IMR-90 (cell line): ENCODE results near the gene PDF. TPM values are rescaled to one million over a fixed set of nuclear protein-coding genes. Genes with fewer than 3 reads are reported as not detected.

Experiments used
- ATAC-seq: fragments of 200-7000 bp; cut with Tn5 transposase; 2 replicates; pipeline ENCODE4 v1.9.1; 2020; ENCODE audit warnings: low read depth, mild to moderate bottlenecking, moderate library complexity
- BruUV-seq: library from RNA; stranded (reverse); fragments of 400-500 nt; replicated peaks from 2 replicates; lab custom pipeline; 2021; lab: Mats Ljungman, UMichigan
- CTCF ChIA-PET: fragments of 300-600 bp; formaldehyde crosslinking; extraction: SDS; loops from one replicate; lab custom pipeline; 2021; ENCODE audit warnings: antibody characterized with exemption; lab: Yijun Ruan, JAX
- POLR2A ChIA-PET: fragments of 300-600 bp; sonication (Branson Sonifier 250); formaldehyde crosslinking; loops from one replicate; lab custom pipeline; 2022; ENCODE audit warnings: antibody characterized with exemption; ENCODE audit not compliant: unreplicated experiment; lab: Charles Lee
- DNase-seq: peaks from one replicate; pipeline ENCODE4 v3.0.0; 2013
- H2AFZ ChIP-seq: replicated peaks from 2 replicates; pipeline ENCODE3; 2013; ENCODE audit warnings: low read length, mild to moderate bottlenecking; ENCODE audit not compliant: poor library complexity
- H2AK5ac ChIP-seq: 2 replicates; pipeline ENCODE4 v1.6.1; 2013; ENCODE audit warnings: low read depth, low read length, inconsistent platforms
- H2AK9ac ChIP-seq: replicated peaks from 2 replicates; pipeline ENCODE3; 2013; ENCODE audit warnings: mild to moderate bottlenecking, low read depth, low read length, moderate library complexity; ENCODE audit not compliant: poor library complexity
- H2BK120ac ChIP-seq: 2 replicates; pipeline ENCODE4 v1.6.1; 2013; ENCODE audit warnings: low read depth, low read length, inconsistent platforms
- H2BK15ac ChIP-seq: 3 replicates; pipeline ENCODE4 v1.6.1; 2013; ENCODE audit warnings: low read depth, low read length, inconsistent platforms
- H2BK20ac ChIP-seq: 2 replicates; pipeline ENCODE4 v1.6.1; 2013; ENCODE audit warnings: low read depth, mild to moderate bottlenecking, inconsistent platforms, low read length, moderate library complexity
- H2BK5ac ChIP-seq: 2 replicates; pipeline ENCODE4 v1.6.1; 2013; ENCODE audit warnings: mild to moderate bottlenecking, low read depth, low read length, inconsistent platforms; ENCODE audit not compliant: poor library complexity, severe bottlenecking
- H3K14ac ChIP-seq: replicated peaks from 2 replicates; pipeline ENCODE4 v1.6.1; 2013; ENCODE audit warnings: low read depth, low read length, inconsistent platforms
- H3K18ac ChIP-seq: 2 replicates; pipeline ENCODE4 v1.6.1; 2013; ENCODE audit warnings: low read depth, low read length, control low read depth
- H3K23ac ChIP-seq: 2 replicates; pipeline ENCODE4 v1.6.1; 2013; ENCODE audit warnings: low read depth, low read length, inconsistent platforms
- H3K27ac ChIP-seq: 2 replicates; pipeline ENCODE4 v1.5.1; 2013; ENCODE audit warnings: mild to moderate bottlenecking, control low read depth, low read length; ENCODE audit not compliant: insufficient read depth
- H3K27me3 ChIP-seq: 2 replicates; pipeline ENCODE4 v1.6.1; 2013; ENCODE audit warnings: low read length; ENCODE audit not compliant: control insufficient read depth, insufficient read depth
- H3K36me3 ChIP-seq: 2 replicates; pipeline ENCODE4 v1.6.1; 2013; ENCODE audit warnings: low read length, mixed read lengths; ENCODE audit not compliant: control insufficient read depth, insufficient read depth
- H3K4ac ChIP-seq: 2 replicates; pipeline ENCODE4 v1.6.1; 2013; ENCODE audit warnings: low read depth, low read length, inconsistent platforms
- H3K4me1 ChIP-seq: 2 replicates; pipeline ENCODE4 v1.6.1; 2013; ENCODE audit warnings: low read length, mixed read lengths; ENCODE audit not compliant: control insufficient read depth, insufficient read depth
- H3K4me2 ChIP-seq: 2 replicates; pipeline ENCODE4 v1.6.1; 2013; ENCODE audit warnings: low read depth, mild to moderate bottlenecking, control low read depth, low read length, moderate library complexity
- H3K4me3 ChIP-seq: 2 replicates; pipeline ENCODE4 v1.5.1; 2013; ENCODE audit warnings: low read depth, mild to moderate bottlenecking, control low read depth, low read length, moderate library complexity; ENCODE audit not compliant: insufficient read depth
- H3K56ac ChIP-seq: 2 replicates; pipeline ENCODE4 v1.6.1; 2013; ENCODE audit warnings: low read length, inconsistent platforms; ENCODE audit not compliant: insufficient read depth; ENCODE audit errors: extremely low read depth
- H3K79me1 ChIP-seq, 2 experiments: 2 replicates each; pipeline ENCODE4 v1.6.1; 2013; ENCODE audit warnings: low read length in 2 of 2, inconsistent platforms in 1 of 2, low read depth in 1 of 2
- H3K9ac ChIP-seq: 2 replicates; pipeline ENCODE4 v1.6.1; 2013; ENCODE audit warnings: low read depth, low read length, control low read depth
- H3K9me1 ChIP-seq: 2 replicates; pipeline ENCODE4 v1.6.1; 2013; ENCODE audit warnings: low read length, inconsistent platforms; ENCODE audit not compliant: insufficient read depth
- H3K9me3 ChIP-seq: 2 replicates; pipeline ENCODE4 v1.6.1; 2013; ENCODE audit warnings: low read length; ENCODE audit not compliant: control insufficient read depth, insufficient read depth
- H4K20me1 ChIP-seq: 2 replicates; pipeline ENCODE4 v1.6.1; 2013; ENCODE audit warnings: low read length, inconsistent platforms; ENCODE audit not compliant: insufficient read depth
- H4K5ac ChIP-seq: 2 replicates; pipeline ENCODE4 v1.6.1; 2013; ENCODE audit warnings: mild to moderate bottlenecking, low read depth, low read length, control low read depth
- H4K8ac ChIP-seq, 2 experiments: 2 replicates each; pipeline ENCODE4 v1.6.1; 2013; ENCODE audit warnings: low read depth in 2 of 2, low read length in 2 of 2, control low read depth in 1 of 2, inconsistent platforms in 1 of 2
- H4K91ac ChIP-seq: 2 replicates; pipeline ENCODE4 v1.6.1; 2013; ENCODE audit warnings: low read depth, low read length, inconsistent platforms; ENCODE audit not compliant: insufficient read depth
- BHLHE40 ChIP-seq: fragments of 150-350 bp; IDR thresholded peaks from 2 replicates; pipeline ENCODE4 v1.6.1; 2016; ENCODE audit warnings: mild to moderate bottlenecking, low read depth, low read length
- CEBPB ChIP-seq: IDR thresholded peaks from 2 replicates; pipeline ENCODE4 v1.6.1; 2012; ENCODE audit warnings: low read depth, low read length, improper control_type of control experiment
- CHD1 ChIP-seq: IDR thresholded peaks from 2 replicates; pipeline ENCODE4 v1.6.1; 2012; ENCODE audit warnings: low read depth, low read length, improper control_type of control experiment
- CTCF ChIP-seq: conservative IDR thresholded peaks from 2 replicates; pipeline ENCODE4 v1.5.1; 2012; ENCODE audit warnings: mild to moderate bottlenecking, low read depth, low read length, improper control_type of control experiment
- ELK1 ChIP-seq: fragments of 150-350 bp; IDR thresholded peaks from 2 replicates; pipeline ENCODE4 v1.6.1; 2016; ENCODE audit warnings: low read depth, mild to moderate bottlenecking, low read length, moderate library complexity, borderline replicate concordance
- FOS ChIP-seq: fragments of 150-350 bp; IDR thresholded peaks from 2 replicates; pipeline ENCODE4 v1.6.1; 2016; ENCODE audit warnings: low read depth, low read length
- MAFK ChIP-seq: IDR thresholded peaks from 2 replicates; pipeline ENCODE4 v1.6.1; 2012; ENCODE audit warnings: low read depth, low read length, improper control_type of control experiment
- MAZ ChIP-seq: IDR thresholded peaks from 2 replicates; pipeline ENCODE4 v1.6.1; 2012; ENCODE audit warnings: low read depth, mild to moderate bottlenecking, low read length, improper control_type of control experiment, moderate library complexity, borderline replicate concordance
- MXI1 ChIP-seq: IDR thresholded peaks from 2 replicates; pipeline ENCODE4 v1.6.1; 2012; ENCODE audit warnings: low read depth, mild to moderate bottlenecking, low read length, moderate library complexity, borderline replicate concordance
- NFE2L2 ChIP-seq: fragments of 150-350 bp; IDR thresholded peaks from 2 replicates; pipeline ENCODE4 v1.6.1; 2016; ENCODE audit warnings: low read depth, mild to moderate bottlenecking, low read length
- POLR2A ChIP-seq: IDR thresholded peaks from 2 replicates; pipeline ENCODE4 v1.6.1; 2012; ENCODE audit warnings: mild to moderate bottlenecking, low read depth, low read length
- RAD21 ChIP-seq: IDR thresholded peaks from 2 replicates; pipeline ENCODE4 v1.6.1; 2012; ENCODE audit warnings: low read length, improper control_type of control experiment
- RCOR1 ChIP-seq: IDR thresholded peaks from 2 replicates; pipeline ENCODE4 v1.6.1; 2012; ENCODE audit warnings: mild to moderate bottlenecking, low read length, improper control_type of control experiment; ENCODE audit not compliant: insufficient replicate concordance
- RFX5 ChIP-seq: IDR thresholded peaks from 2 replicates; pipeline ENCODE4 v1.8.0; 2012; ENCODE audit warnings: low read depth, mild to moderate bottlenecking, low read length, moderate library complexity
- SMC3 ChIP-seq: fragments of 150-350 bp; IDR thresholded peaks from 2 replicates; pipeline ENCODE4 v1.6.1; 2016; ENCODE audit warnings: low read depth, mild to moderate bottlenecking, antibody characterized with exemption, low read length, moderate library complexity
- USF2 ChIP-seq: fragments of 150-350 bp; IDR thresholded peaks from 2 replicates; pipeline ENCODE4 v1.6.1; 2017; ENCODE audit warnings: mild to moderate bottlenecking, antibody characterized with exemption, low read length, low read depth
- WGBS, 2 experiments: methylation state at CpG; one replicate each; pipeline versions ENCODE4 v1.1.5 to v1.1.7; 2013; ENCODE audit warnings: missing lambda C conversion rate in 2 of 2; ENCODE audit not compliant: insufficient read length in 1 of 2; ENCODE audit errors: extremely low coverage in 2 of 2; 5-methylcytosine and 5-hydroxymethylcytosine counted together
- dilution Hi-C: fragments of 300-500 bp; cut with HindIII; formaldehyde crosslinking; loops from one replicate; pipeline ENCODE4 v1.14.3; 2018; ENCODE audit warnings: low sequenced_read_pairs; ENCODE audit not compliant: unreplicated experiment
- in situ Hi-C: fragments of 300-500 bp; cut with MboI; formaldehyde crosslinking; loops from 3 replicates; pipeline ENCODE4 v1.14.3; 2019; ENCODE audit warnings: low sequenced_read_pairs, inconsistent platforms, mixed read lengths
- intact Hi-C: fragments of 100-400 bp; cut with micrococcal nuclease; formaldehyde crosslinking; loops from 2 replicates; pipeline ENCODE4 v1.10.0; 2022
- polyA plus RNA-seq, 3 experiments: library from polyadenylated mRNA; depleted of rRNA; stranded (reverse); fragments of >200 nt; gene quantifications; 2 replicates each; pipeline ENCODE4 v1.2.3, GENCODE V29; 2012; ENCODE audit warnings: low replicate concordance in 1 of 3
- total RNA-seq: library from RNA; depleted of rRNA; stranded (reverse); fragments of >200 nt; gene quantifications from 2 replicates; pipeline ENCODE4 v1.2.3, GENCODE V29; 2012

PDF gene
- total and polyA plus RNA-seq, 2 of the 4 experiments (the other 2 are of a cell fraction) = 4.5 to 6.4 TPM

GRCh38 chr16:69349536-69349935 is 19.1 kb upstream of the PDF start:
- no peak overlapping the region for H3K23ac ChIP-seq

More at GRCh38 chr16:69349536-69349935, 19.1 kb upstream of the PDF start:
- Histone ChIP-seq H3K4me1 (peaks cover 2% of the 10 kb centered on the region; the same call in 1 of the 2 replicates), H2AFZ (no peak overlapping the region), H3K9me1 (peaks cover 3% of the 10 kb centered on the region; the same call in 1 of the 2 replicates), H3K27me3 (no peaks in the 10 kb centered on the region), H2BK5ac (no peak overlapping the region), H3K36me3 (peaks cover 5% of the 10 kb centered on the region), H3K79me1 (0 out of 4 replicates have a peak, but pooled peaks cover 0 to 4% of the 10 kb centered on the region in 2 experiments), H2AK9ac (no peak overlapping the region), H3K4ac (no peak overlapping the region), H2BK20ac (no peak overlapping the region), H3K4me2 (no peak overlapping the region), H4K8ac (no peak overlapping the region), H2BK120ac (no peak overlapping the region), H2AK5ac (no peak overlapping the region), H3K27ac (no peak overlapping the region), H2BK15ac (no peak overlapping the region), H3K56ac (no peak overlapping the region), H3K9me3 (no peaks in the 10 kb centered on the region), H4K20me1 (no peaks in the 10 kb centered on the region), H3K4me3 (no peak overlapping the region), H4K91ac (no peak overlapping the region), H3K9ac (no peak overlapping the region), H3K14ac (no peak overlapping the region), H4K5ac (no peak overlapping the region), H3K18ac (no peak overlapping the region)
- 87% methylated on average over 9 of the region's 10 CpGs; no CpG with 5 or more reads in 1 of the 2 experiments for WGBS, 2 experiments
- no peak for TF ChIP-seq RCOR1
- no peak for TF ChIP-seq NFE2L2
- TF ChIP-seq BHLHE40 = no peak
- TF ChIP-seq CEBPB = no peak
- TF ChIP-seq CHD1 = no peak
- no peak for TF ChIP-seq ELK1
- TF ChIP-seq MXI1 = no peak
- no peak for TF ChIP-seq USF2
- TF ChIP-seq RFX5 = no peak
- no peak for TF ChIP-seq POLR2A
- TF ChIP-seq RAD21 = no peak
- TF ChIP-seq FOS = no peak
- TF ChIP-seq MAFK = no peak
- no peak for TF ChIP-seq SMC3
- no peak for TF ChIP-seq MAZ
- TF ChIP-seq CTCF = no peak
- BruUV-seq = no TSS peak
- intact Hi-C loops (no loop called here), in situ Hi-C loops (no loop called here), dilution Hi-C loops (no loop called here)
- ATAC-seq = no peak
- no peak for DNase-seq
- ChIA-PET POLR2A (no interaction called here), CTCF (no interaction called here)
